PFSK-1 (cell line): ENCODE data around the gene SLC22A16.

ENCODE experiments used
- FOXP2 ChIP-seq: optimal IDR thresholded peaks from 2 replicates; pipeline ENCODE3; 2011; ENCODE audit warnings: borderline replicate concordance, control low read depth, inconsistent platforms; ENCODE audit not compliant: insufficient read depth; ENCODE audit errors: extremely low read length, extremely low read depth
- POLR2AphosphoS5 ChIP-seq: IDR thresholded peaks from 2 replicates; pipeline ENCODE4 v1.6.1; 2012; ENCODE audit warnings: low read depth, mild to moderate bottlenecking, control low read depth, low read length, moderate library complexity
- REST ChIP-seq, 2 experiments: IDR thresholded peaks; 2 replicates each; pipeline versions ENCODE4 v1.6.1 to v1.8.0; 2011 to 2012; ENCODE audit warnings: low read depth in 2 of 2, low read length in 2 of 2, control low read depth in 1 of 2, inconsistent platforms in 1 of 2, mild to moderate bottlenecking in 1 of 2, moderate library complexity in 1 of 2; ENCODE audit not compliant: insufficient read depth in 1 of 2
- SIN3A ChIP-seq: IDR thresholded peaks from 2 replicates; pipeline ENCODE4 v1.6.1; 2012; ENCODE audit warnings: mild to moderate bottlenecking, low read length, moderate library complexity, borderline replicate concordance; ENCODE audit not compliant: insufficient read depth
- TAF1 ChIP-seq: IDR thresholded peaks from 2 replicates; pipeline ENCODE4 v1.6.1; 2012; ENCODE audit warnings: low read length, control low read depth, borderline replicate concordance; ENCODE audit not compliant: insufficient read depth

The SLC22A16 gene

GRCh38 chr6:110448846-110449540 lies 27.4 kb downstream of the SLC22A16 start:
- TF ChIP-seq TAF1 (no peak), POLR2AphosphoS5 (no peak), REST (IDR thresholded peaks at IDR 0.05; ENCODE audit: insufficient read depth in 1 of 2, low read depth in 2 of 2, low read length in 2 of 2) (no peak), FOXP2 (no peak), SIN3A (no peak)

- no peak for TF ChIP-seq FOXP2
- TF ChIP-seq POLR2AphosphoS5, result no peak
- no peak for TF ChIP-seq TAF1
- no peak for TF ChIP-seq SIN3A
- no peak for TF ChIP-seq REST (IDR thresholded peaks at IDR 0.05; ENCODE audit: insufficient read depth in 1 of 2, low read depth in 2 of 2, low read length in 2 of 2)
Observed at GRCh38 chr6:110447761-110448160, 28.7 kb downstream of the SLC22A16 start.

GRCh38 chr6:110446405-110446804 lies 30.0 kb downstream of the SLC22A16 start:
- no peak for TF ChIP-seq SIN3A
- no peak for TF ChIP-seq POLR2AphosphoS5
- no peak for TF ChIP-seq TAF1
- no peak for TF ChIP-seq FOXP2
- no peak for TF ChIP-seq REST (IDR thresholded peaks at IDR 0.05; ENCODE audit: insufficient read depth in 1 of 2, low read depth in 2 of 2, low read length in 2 of 2)

GRCh38 chr6:110440026-110440425 lies 36.4 kb downstream of the SLC22A16 start:
- no peak for TF ChIP-seq SIN3A
- no peak for TF ChIP-seq FOXP2
- TF ChIP-seq POLR2AphosphoS5, result no peak
- no peak for TF ChIP-seq TAF1
- TF ChIP-seq REST (IDR thresholded peaks at IDR 0.05; ENCODE audit: insufficient read depth in 1 of 2, low read depth in 2 of 2, low read length in 2 of 2), result no peak

GRCh38 chr6:110439356-110439755 lies 37.1 kb downstream of the SLC22A16 start:
- TF ChIP-seq SIN3A, result no peak
- TF ChIP-seq REST (IDR thresholded peaks at IDR 0.05; ENCODE audit: insufficient read depth in 1 of 2, low read depth in 2 of 2, low read length in 2 of 2), result no peak
- TF ChIP-seq TAF1, result no peak
- no peak for TF ChIP-seq POLR2AphosphoS5
- no peak for TF ChIP-seq FOXP2
